GM23338 (cell line): Measurements from ENCODE around the gene CACNG8.

Experiments
- EZH2phosphoT487 ChIP-seq: fragments of 200-600 bp; sonication (generic); IDR thresholded peaks from one replicate; pipeline ENCODE4 v1.8.1; 2018; ENCODE audit warnings: antibody characterized with exemption; ENCODE audit not compliant: unreplicated experiment
- JUNB ChIP-seq: IDR thresholded peaks from one replicate; pipeline ENCODE4 v1.6.1; 2016; ENCODE audit warnings: antibody characterized with exemption; ENCODE audit not compliant: unreplicated experiment
- NANOG ChIP-seq: IDR thresholded peaks from 2 replicates; pipeline ENCODE4 v1.6.1; 2016; ENCODE audit warnings: antibody characterized with exemption, borderline replicate concordance
- TF ChIP-seq, protein P1 (sequence below), 2 experiments: fragments of 200-600 bp in 1 of 2; sonication (generic) in 1 of 2; conservative IDR thresholded peaks; 2 replicates each; pipeline versions ENCODE4 v1.5.1 to v1.6.1; 2016 to 2017; ENCODE audit warnings: antibody characterized with exemption in 2 of 2, low read depth in 2 of 2, mild to moderate bottlenecking in 2 of 2, moderate library complexity in 1 of 2

DNA sequence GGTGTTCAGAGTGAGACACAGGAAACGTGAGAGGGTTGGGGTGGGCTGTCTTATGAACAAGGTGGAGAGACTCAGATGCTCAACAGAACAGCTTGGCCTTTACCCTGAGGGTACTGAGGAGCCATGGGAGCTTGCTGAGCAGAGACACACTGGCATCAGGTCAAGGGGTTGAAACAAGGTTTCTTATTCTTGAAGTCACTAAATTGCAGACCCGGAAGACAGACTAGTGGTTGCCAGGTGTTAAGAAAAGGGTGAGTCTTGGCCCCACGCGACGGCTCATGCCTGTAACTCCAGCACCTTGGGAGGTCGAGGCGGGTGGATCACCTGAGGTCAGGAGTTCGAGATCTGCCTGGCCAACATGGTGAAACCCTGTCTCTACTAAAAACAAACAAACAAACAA lies 51.1 kb downstream of the CACNG8 start:
- TF ChIP-seq, protein P1, sequence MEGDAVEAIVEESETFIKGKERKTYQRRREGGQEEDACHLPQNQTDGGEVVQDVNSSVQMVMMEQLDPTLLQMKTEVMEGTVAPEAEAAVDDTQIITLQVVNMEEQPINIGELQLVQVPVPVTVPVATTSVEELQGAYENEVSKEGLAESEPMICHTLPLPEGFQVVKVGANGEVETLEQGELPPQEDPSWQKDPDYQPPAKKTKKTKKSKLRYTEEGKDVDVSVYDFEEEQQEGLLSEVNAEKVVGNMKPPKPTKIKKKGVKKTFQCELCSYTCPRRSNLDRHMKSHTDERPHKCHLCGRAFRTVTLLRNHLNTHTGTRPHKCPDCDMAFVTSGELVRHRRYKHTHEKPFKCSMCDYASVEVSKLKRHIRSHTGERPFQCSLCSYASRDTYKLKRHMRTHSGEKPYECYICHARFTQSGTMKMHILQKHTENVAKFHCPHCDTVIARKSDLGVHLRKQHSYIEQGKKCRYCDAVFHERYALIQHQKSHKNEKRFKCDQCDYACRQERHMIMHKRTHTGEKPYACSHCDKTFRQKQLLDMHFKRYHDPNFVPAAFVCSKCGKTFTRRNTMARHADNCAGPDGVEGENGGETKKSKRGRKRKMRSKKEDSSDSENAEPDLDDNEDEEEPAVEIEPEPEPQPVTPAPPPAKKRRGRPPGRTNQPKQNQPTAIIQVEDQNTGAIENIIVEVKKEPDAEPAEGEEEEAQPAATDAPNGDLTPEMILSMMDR (conservative IDR thresholded peaks at IDR 0.05; ENCODE audit: low read depth in 2 of 2), result no peak
- no peak for TF ChIP-seq NANOG
- no peak for TF ChIP-seq EZH2phosphoT487
- no peak for TF ChIP-seq JUNB
